Activated T-helper 9 cell treated with anti-CD3 and anti-CD28 coated beads, Interleukin-2, amount 50 U/mL, for 16 hours (primary cell): ENCODE data around the gene TMSB15A.
"Not testable (repeated sequence)": the region's sequence is repeated elsewhere in the genome, so short reads cannot be mapped to it uniquely, and the experiment has no call there.

Source experiments
- DNase-seq: peaks from one replicate; pipeline ENCODE4 v3.0.0-alpha.2; 2020; ENCODE audit warnings: low read depth

TMSB15A gene

GRCh38 chrX:102515975-102516941 is at the start of gene TMSB15A:
TSS of gene TMSB15A (minus strand) at chrX:102516739.
- peak; percentile 24 for DNase-seq

GRCh38 chrX:102560423-102561068 is 44.0 kb upstream of the TMSB15A start:
- no peak for DNase-seq

- no peak for DNase-seq
Observed at GRCh38 chrX:102558607-102559006, 42.1 kb upstream of the TMSB15A start.

GRCh38 chrX:102548231-102548630 is 31.7 kb upstream of the TMSB15A start:
- no peak for DNase-seq

GRCh38 chrX:102546828-102547493 is 30.4 kb upstream of the TMSB15A start:
- DNase-seq, result no peak

- DNase-seq, result not testable (repeated sequence)
Observed at GRCh38 chrX:102546175-102546574, 29.6 kb upstream of the TMSB15A start.

GRCh38 chrX:102535958-102536357 is 19.4 kb upstream of the TMSB15A start:
- DNase-seq, result no peak

GRCh38 chrX:102517326-102517725 is 787 bp upstream of the TMSB15A start:
- DNase-seq, result no peak

GRCh38 chrX:102514536-102514935 is 2.0 kb downstream of the TMSB15A start:
- no peak for DNase-seq

GRCh38 chrX:102498732-102499131 is 17.8 kb downstream of the TMSB15A start:
- DNase-seq, result no peak

GRCh38 chrX:102491766-102492165 is 24.8 kb downstream of the TMSB15A start:
- DNase-seq, result no peak

- not testable (repeated sequence) for DNase-seq
Observed at GRCh38 chrX:102478765-102479164, 37.8 kb downstream of the TMSB15A start.

- DNase-seq, result not testable (repeated sequence)
Observed at GRCh38 chrX:102471762-102472220, 44.7 kb downstream of the TMSB15A start, which contains the start of gene TCP11X2. TSS of gene TCP11X2 (minus strand) at chrX:102471812.

GRCh38 chrX:102470215-102470614 is 46.3 kb downstream of the TMSB15A start:
- DNase-seq, result not testable (repeated sequence)
